Right renal pelvis (tissue), 4 donors: ENCODE results near the gene ARMS2. TPM values are rescaled to one million over a fixed set of nuclear protein-coding genes. Genes with fewer than 3 reads are reported as not detected.

Experiments
- DNase-seq, 4 donors: peaks; one replicate each; pipeline ENCODE4 v3.0.0-alpha.2; 2013; ENCODE audit warnings: low read depth in 4 of 4, low spot score in 3 of 4, missing footprints in 1 of 4
- polyA plus RNA-seq, 4 donors: library from polyadenylated mRNA; unstranded; fragments of 120-200 nt; gene quantifications; one replicate each; pipeline ENCODE4 v1.2.1, GENCODE V29; 2013; ENCODE audit not compliant: insufficient read length in 4 of 4

Gene ARMS2
- polyA plus RNA-seq, 4 donors, result 0.21 to 0.67 (median 0.28) TPM; not detected in 1

DNA sequence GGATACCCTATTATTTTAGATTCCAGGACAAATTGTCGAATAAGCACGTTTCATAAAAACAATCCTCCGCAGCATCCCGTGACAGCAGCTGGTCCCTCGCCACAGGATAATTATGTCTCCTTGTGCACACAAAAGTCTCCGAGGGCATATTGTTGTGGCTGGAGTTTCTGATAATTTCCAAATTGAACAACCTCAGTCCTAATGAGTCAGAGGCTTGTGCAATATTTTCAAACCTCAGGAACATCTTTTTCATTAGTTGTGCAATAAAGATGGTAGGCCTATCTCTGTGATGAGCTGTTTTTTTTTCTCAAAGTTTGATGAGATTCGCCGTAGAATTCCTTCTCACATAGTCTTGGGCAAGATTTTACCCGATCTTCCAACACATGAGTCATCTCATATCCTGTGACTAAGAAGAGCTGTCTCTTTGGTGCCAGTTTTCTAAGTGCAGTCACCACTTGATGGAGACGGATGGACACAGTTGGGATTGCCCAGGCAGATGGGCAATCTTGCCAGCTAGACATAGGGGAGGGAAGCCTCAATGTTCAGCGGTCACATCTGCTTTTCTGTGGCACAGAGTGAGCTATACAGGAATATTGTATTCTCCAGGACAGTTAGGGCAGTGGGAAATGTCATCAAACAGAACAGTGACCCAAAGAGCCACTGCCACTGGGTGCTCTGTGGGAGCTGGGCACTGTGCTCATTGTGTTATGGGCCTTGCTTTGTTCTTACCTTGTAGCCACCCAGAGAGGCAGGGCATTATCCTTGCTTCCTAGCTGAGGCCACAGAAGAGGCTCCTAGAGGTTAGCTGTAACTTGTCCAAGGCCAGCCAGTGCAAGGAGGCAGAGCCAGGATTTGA, 14.7 kb downstream of the ARMS2 start:
- DNase-seq, result no peak

DNA sequence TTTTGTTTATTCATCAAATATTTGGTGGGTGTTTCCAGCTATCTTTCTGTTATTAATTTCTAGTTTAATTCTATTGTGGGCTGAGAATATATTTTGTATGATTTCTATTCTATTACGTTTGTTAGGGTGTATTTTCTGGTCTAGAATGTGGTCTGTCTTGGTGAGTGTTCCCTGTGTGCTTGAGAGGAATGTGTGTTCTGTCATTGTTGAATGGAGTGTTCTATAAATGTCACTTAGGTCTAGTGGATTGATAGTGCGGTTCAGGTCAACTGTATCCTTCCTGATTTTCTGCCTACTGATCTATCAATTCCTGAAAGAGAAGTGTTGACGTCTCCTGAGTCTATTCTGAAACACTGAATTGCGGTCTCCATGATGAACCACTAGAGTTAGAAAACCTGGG, 15.4 kb downstream of the ARMS2 start:
- DNase-seq, result no peak

DNA sequence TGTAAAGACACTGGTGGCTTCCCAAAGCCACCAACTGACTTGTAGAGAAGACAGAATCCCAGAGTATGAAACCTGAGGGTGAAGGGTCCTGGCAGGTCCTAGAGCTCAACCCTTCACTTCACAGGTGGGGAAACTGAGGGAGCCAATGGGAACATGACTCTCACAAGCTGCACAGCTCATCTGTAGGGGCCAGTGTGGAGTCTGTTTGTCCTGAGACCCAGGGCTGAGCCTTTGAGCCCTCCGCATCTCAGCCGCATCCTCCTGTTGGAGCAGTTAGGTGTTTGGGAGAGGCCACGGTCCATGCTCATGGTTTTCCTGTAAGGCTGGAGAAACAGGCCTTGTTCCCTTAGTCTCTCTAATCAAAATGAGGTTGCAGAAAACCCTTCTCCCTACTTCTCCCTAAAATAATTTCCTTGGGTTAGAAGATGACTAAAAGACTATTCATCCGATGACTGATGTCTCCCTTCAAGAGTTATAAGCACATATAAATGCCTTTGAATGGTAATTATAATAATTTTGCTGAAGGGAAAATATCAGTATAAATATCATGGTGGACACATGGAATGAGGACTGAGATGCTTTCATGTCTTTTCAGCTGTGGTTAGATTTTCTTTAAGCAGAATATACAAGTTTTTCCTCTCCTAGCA, 17.2 kb downstream of the ARMS2 start:
- no peak for DNase-seq

DNA sequence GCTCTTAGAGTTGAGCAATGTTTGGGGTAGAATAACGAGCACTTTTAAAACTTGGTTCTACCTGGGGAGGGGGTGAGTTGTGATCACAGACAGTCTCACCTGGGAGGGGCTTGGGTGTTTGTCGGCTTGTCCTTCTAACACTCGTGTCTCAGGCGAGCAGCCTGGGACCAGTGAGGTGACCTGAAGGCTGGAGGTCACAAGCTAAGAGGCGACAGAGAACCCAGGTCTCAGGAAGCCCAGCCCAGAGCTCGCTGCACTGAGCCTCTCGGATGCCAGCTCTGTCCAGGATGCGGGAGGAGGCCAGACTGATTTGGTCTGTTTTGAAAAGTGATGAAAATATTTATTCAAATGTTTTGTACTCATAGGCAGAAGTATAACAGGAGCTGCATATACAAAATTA, 18.7 kb downstream of the ARMS2 start:
- no peak for DNase-seq

DNA sequence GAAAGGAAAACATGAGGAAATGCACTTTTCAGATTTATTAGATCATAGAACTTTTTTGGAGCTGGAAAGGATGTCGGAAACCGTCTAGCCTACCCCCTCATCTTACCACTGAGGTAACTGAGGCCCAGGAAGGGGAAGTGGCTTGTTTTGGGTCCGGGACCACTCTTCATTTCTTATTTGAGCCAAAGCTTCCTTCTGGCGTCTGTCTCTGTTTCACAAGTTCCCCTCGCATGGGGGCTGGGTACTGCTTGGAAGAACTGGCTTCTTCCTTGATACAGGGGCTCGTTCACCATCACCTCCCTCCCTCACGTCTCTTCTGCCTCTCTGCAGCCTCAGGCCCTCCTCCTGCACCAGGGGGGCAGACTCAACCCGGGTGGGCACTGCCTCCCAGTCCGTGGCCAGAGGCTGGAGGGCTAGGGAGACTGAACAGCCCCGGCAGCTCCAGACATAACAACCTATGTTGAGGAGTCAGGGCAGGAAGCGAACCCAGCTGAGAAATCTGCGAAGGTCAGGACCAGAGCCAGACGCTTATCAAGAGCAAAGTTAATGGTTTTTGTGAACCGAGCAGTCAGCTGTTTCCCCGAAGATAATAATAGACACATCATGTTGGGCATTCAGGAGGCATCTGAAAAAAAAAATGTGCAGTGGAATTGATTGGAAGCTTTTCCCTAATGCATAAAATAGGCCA, 19.8 kb downstream of the ARMS2 start:
- DNase-seq, result no peak

DNA sequence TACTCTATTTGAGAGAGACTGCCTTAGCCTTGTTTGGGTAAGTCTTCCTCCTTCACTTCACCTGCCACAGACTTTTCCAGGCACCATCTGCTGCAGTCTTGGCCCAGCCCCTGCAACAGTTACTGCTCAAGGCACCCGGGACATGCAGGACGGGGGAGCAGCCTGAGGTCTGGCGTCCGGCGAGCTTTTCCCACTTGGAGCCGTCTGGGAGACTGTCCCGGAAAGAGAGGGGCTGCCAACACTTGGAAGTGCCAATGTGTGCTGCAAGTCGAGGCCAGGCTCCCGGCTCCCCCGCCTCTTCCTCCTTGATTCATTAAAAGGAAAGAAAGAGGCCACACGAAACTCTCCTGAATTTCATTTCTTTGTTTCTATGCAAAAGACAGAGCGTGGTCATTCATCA, 20.6 kb downstream of the ARMS2 start:
- DNase-seq, result no peak

DNA sequence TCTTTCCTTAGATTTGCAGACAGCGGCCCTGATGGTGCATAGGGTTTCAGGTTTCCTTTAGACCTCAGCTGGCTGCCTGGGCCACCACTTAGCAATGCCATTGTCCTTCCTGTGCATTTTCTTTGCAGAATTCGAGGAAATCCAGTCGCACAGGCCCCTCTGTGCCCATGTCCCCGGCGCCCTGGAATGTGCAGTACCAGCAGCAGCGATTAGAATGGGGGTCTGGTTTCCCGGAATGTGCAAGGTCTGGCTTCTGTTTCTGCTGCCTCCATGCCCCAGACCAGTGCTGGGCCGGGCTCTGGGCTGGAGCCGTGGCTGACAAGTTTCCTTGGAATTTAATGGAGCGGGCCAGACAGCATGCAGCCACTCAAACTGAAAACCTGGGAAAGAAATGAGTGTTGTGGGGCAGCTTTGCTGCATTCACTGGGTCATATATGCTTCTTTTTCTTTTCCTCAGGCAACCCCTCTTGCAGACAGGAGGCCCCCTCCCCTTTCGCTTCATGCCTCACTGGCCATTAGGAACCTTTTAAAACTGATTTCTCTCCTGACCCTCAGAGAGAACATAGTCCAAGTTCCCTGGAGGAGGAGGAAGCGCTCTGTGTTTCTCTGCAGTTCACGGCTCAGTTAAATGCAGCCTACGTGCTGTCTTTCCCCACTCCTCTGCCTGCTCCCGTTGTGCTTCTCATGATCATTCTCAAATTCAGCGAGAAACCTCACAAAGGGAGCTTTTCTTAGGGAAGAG, 21.3 kb downstream of the ARMS2 start:
- DNase-seq, result no peak

DNA sequence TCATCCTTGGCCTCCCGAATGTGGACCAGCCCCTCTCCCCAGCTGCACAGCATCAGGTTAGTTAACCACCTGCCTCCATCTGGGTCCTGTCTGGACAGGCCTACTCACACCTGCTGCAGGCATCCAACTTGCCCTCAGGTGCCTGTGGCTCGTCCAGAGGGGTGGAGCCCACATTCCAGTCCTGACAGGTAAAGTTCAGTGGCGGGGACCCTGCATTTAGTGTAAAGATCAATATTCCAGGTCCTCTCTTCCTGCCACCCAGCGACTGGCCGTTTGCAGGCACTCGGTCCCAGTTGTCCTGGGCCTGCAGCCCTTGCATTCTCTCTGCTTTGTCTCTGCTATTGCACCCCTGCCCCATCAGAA, 21.9 kb downstream of the ARMS2 start:
- no peak for DNase-seq

DNA sequence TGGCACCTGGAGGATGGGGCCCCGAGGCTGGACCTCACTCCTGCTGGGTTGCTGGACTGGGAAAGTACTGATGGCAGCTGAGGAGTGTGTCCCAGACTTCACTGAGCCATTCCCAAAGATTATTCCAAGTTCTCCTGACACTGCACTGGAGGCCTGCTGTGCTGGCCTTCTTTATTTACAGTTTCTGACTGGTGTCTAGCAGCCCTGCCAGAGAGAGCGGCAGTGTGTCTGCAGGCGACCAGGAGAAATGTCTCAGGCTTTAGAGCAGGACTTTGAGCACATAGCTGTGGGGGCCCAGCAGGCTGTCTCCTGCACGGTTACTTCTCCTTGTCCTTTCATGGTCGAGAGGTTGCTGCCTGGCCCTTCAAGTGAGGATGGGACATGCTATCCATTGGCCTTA, 23.0 kb downstream of the ARMS2 start:
- no peak for DNase-seq

DNA sequence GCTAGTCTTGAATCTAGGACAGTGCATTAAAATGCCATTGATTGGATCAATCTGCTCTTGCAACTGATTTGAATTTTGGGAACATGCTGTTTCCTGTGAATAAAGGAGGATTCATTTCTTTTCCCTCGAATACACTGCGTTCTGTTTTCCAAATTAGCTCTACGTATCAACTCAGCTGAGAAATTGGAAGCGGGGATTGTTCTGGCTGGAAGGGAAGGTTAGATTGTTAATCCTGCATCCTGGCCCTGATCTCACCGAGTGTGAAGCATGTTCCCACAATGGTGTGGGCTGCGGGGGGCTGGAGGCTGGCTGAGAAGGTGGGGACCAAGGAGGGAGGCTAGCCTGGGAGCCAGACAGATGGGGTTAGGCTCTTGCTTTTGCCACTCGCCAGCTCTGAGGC, 24.5 kb downstream of the ARMS2 start:
- no peak for DNase-seq

DNA sequence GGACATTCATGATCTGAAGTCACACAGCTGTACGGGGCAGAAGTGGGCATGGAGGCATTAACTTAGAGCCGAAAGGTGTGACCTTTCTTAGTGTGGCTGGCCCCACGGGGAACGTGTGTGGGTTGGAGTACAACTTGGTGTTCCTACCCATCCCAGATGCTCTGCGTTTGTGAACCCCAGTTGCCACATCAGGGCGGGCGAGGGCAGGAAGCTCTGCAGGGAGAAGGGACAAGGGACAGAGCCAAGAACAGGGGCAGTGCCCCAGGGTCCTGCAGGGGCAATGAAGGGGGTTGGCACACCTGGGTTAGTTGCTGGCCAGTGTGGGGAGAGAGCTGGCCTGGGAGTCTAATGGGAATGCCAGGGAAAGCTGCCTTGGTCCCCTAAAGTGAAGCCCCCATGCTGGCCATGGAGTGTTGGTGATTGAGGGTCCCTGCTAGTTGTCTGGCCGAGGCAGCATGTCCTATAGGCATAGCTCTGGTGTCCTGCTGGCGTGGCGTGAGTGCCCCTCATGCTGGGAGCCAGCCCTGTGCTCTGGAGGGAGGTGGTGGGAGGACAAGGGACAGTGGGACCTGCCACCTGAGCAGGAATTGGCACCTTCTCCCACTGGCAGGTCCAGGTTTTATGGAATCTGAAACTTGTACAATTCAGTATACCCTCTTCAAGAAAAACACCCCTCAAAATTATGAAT, 25.8 kb downstream of the ARMS2 start:
- no peak for DNase-seq

DNA sequence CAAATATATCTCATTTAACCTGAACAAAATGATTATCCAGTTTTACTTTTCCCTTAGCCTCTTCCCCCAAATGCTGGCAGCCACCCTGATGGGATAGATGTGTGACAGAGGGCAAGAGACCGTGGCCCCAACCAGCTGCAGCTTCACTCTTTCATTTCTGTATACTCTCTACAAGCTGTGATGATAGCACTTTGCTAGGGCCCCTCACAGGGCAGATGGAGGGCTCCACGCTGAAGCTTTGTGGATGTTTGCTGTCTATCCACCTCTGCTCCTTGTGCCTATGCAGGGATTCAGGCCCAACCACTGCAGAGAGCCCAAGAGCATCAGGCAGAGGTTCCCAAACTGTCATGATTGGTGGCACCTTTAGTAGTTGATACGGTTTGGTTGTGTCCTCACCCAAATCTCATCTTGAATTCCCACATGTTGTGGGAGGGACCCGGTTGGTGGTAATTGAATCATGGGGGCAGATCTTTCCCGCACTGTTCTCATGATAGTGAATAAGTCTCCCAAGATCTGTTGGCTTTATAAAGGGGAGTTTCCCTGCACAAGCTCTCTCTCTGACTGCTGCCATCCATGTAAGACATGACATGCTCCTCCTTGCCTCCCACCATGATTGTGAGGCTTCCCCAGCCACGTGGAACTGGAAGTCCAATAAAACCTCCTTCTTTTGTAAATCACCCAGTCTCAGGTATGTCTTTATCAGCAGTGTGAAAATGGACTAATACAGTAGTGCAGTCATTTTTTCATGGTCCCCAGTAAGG, 27.0 kb downstream of the ARMS2 start:
- DNase-seq, result no peak

DNA sequence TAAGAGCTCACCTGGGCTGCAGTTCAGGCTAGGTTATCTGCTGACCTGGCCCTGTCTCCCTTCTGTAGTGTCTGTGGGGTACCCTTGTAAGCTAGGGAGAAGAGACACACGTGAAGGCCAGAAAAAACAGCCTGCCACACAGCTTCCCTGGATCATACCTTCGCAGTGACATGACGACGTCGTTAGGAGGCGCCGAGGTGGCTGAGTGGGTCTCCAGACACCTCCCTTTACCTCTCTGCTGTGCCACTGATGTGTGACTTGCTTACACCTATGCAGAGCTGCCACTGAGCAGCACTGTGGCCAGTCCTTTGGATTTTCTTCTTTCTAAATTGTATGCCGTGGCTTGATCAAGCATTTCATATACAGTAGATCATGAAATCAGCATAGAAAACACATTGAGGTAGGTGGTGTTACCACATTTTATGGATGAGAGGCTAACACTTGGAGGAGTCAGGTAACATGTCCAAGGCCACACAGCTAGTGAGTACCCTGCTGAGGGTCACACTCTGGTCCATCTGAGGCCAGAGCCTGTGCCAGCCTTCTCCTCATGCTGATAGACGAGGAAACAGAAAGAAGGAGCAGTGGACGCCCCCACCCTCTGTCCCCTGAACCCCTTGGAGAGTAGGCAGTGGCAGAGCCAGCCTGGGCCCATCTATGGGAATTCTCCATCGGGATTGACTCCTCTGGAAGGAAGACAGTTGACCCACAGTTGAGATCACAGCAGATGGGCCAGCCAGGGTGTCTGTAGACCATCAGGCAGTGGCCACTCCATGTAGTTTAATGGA, 30.0 kb downstream of the ARMS2 start:
- DNase-seq, result no peak

DNA sequence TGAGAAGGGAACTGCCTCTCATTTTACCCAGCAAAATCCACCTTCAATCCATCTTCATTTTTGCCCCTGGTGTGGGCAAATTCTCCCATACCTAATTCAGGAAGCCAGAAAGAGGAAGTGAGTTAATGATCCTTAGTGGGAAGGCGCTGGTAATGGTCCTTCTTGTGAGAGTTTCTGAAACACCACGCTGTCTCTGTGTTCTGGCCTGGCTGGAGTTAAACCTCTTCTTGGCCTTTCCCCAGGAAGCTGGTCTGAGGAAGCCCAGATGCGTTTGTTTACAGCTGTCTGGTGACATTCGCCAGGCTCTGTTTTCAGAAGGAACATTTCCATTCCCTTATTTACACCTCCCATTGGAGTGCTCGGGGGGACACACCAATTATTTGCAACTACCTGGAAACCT, 31.2 kb downstream of the ARMS2 start:
- DNase-seq, result no peak

DNA sequence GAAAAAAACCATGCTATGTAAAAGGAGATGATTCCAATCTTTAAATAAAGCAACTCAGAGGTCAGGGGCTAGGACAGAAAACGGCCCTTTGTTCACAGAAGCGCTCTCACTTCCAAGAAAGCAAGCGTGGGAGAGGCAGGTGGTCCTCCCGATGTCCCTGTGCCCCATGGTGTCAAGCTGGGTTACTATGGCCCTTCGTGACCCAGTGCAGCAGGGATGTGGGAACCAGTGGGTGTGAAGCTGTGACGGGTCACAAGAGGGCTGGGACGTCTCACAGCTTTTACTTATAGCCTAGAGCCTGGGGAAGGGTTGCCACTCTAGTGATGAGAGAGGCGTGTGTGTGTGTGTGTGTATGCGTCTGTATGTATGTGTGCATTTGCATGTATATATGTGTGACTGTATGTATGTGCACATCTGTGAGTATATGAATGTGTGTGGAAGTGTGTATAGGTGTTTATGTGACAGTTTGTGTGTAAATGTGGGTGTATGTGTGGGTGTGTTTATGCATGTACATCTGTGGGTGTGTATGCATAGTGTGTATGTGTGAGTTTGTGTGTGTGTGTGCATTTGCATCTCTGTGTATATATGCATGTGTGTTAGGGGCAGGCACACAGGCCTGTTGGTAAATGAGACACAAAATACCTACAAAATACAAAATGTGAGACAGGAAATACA, 32.1 kb downstream of the ARMS2 start:
- DNase-seq, result no peak

DNA sequence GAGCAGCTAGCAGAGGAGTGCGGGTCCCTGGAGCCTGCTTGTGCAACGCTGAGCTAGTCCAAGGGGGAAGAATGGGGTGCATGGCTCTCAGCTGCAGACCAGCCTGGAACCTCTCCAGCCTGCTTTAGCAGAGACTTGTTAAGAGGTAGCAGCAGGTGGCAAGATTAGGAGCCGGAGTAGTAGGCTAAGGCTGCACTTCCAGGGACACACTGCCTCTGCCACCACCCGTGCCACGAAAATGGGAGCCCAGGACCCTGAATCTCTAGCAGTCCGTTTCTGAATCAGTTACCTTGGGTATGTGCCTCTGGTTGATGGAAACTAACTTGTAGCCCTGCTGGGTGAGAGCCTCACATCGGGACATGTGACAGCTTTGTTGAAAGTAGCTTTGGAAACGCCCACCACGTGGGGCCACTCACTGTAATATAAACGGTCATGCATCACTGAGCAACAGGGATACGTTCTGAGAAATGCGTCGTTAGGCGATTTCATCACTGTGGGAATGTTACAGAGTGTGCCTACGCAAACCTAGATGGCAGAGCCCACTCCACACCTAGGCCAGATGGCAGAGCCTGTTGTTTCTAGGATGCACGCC, 32.8 kb downstream of the ARMS2 start:
- DNase-seq, result peak in 1 of 4 donors; percentile 42

DNA sequence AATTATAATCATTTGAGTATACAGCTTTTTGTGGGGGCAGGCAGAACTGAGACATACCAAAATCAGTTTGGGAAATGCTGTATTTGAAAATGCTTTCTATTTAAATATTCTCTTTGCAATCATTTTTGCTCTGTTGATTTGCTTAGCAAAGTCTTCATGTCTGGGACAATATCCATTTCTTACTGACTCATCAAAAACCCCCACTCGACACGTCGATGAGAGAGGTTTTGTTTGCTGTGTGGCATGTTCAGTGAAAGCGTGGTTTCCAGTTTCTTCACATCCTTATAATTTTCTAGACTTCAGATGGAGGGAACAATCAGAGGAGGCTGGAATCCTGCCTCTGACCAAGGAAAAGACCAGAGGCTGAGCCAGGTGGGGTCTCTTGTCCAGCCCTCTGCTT, 35.8 kb downstream of the ARMS2 start:
- DNase-seq, result no peak
